ENCODE data around the gene PGLYRP4.

The PGLYRP4 gene

GRCh38 chr1:153389401-153389800 is 40.8 kb upstream of the PGLYRP4 start:
- H3K4me2 ChIP-seq (ENCODE audit: low read depth, low read length, poor library complexity, severe bottlenecking), result no peak overlapping the region
- no peaks in the 10 kb centered on the region for H3K36me3 ChIP-seq (ENCODE audit: insufficient read depth, low read length)
- H3K9ac ChIP-seq (ENCODE audit: low read depth, low read length, poor library complexity, severe bottlenecking), result no peak overlapping the region
- no peaks in the 10 kb centered on the region for H3K9me3 ChIP-seq (ENCODE audit: insufficient read depth, low read depth, low read length)
- TF ChIP-seq EZH2phosphoT487 (IDR thresholded peaks at IDR 0.05; ENCODE audit: borderline replicate concordance), result no peak
- TF ChIP-seq CTCF (conservative IDR thresholded peaks at IDR 0.05; ENCODE audit: low read length), result no peak
- H3K9me2 ChIP-seq (replicated peaks; ENCODE audit: low read depth, low read length), result no peaks in the 10 kb centered on the region
- H3F3A ChIP-seq (ENCODE audit: low read depth), result no peaks in the 10 kb centered on the region
- no peak overlapping the region for H3K4me3 ChIP-seq (ENCODE audit: low read length, poor library complexity, severe bottlenecking)
- no peaks in the 10 kb centered on the region for H4K20me1 ChIP-seq (ENCODE audit: insufficient read depth, low read length, poor library complexity, severe bottlenecking)
- H3K4me1 ChIP-seq (ENCODE audit: insufficient read depth, low read length, poor library complexity, severe bottlenecking), result no peaks in the 10 kb centered on the region
- H3K79me2 ChIP-seq (ENCODE audit: insufficient read depth, low read length), result no peaks in the 10 kb centered on the region
- no peaks in the 10 kb centered on the region for H3K27me3 ChIP-seq (ENCODE audit: insufficient read depth, low read length, poor library complexity, severe bottlenecking)
- no peak overlapping the region for H2AFZ ChIP-seq (ENCODE audit: low read length)

- H3K79me2 ChIP-seq (ENCODE audit: insufficient read depth, low read length), result no peaks in the 10 kb centered on the region
- TF ChIP-seq CTCF (conservative IDR thresholded peaks at IDR 0.05; ENCODE audit: low read length) (no peak), EZH2phosphoT487 (IDR thresholded peaks at IDR 0.05; ENCODE audit: borderline replicate concordance) (no peak)
- no peak overlapping the region for H2AFZ ChIP-seq (ENCODE audit: low read length)
- no peaks in the 10 kb centered on the region for H4K20me1 ChIP-seq (ENCODE audit: insufficient read depth, low read length, poor library complexity, severe bottlenecking)
- no peaks in the 10 kb centered on the region for H3K9me3 ChIP-seq (ENCODE audit: insufficient read depth, low read depth, low read length)
- H3K4me1 ChIP-seq (ENCODE audit: insufficient read depth, low read length, poor library complexity, severe bottlenecking), result no peaks in the 10 kb centered on the region
- H3K9me2 ChIP-seq (replicated peaks; ENCODE audit: low read depth, low read length), result no peaks in the 10 kb centered on the region
- no peak overlapping the region for H3K4me3 ChIP-seq (ENCODE audit: low read length, poor library complexity, severe bottlenecking)
- no peaks in the 10 kb centered on the region for H3K27me3 ChIP-seq (ENCODE audit: insufficient read depth, low read length, poor library complexity, severe bottlenecking)
- no peak overlapping the region for H3K9ac ChIP-seq (ENCODE audit: low read depth, low read length, poor library complexity, severe bottlenecking)
- no peak overlapping the region for H3K4me2 ChIP-seq (ENCODE audit: low read depth, low read length, poor library complexity, severe bottlenecking)
- H3F3A ChIP-seq (ENCODE audit: low read depth), result no peaks in the 10 kb centered on the region
- no peaks in the 10 kb centered on the region for H3K36me3 ChIP-seq (ENCODE audit: insufficient read depth, low read length)
These were observed 39.1 kb upstream of the PGLYRP4 start for GRCh38 chr1:153387785-153388184.

GRCh38 chr1:153387001-153387400 is 38.4 kb upstream of the PGLYRP4 start:
- Histone ChIP-seq H3K9me3 (ENCODE audit: insufficient read depth, low read depth, low read length) (no peaks in the 10 kb centered on the region), H2AFZ (ENCODE audit: low read length) (no peak overlapping the region), H3K4me2 (ENCODE audit: low read depth, low read length, poor library complexity, severe bottlenecking) (no peak overlapping the region), H3K9ac (ENCODE audit: low read depth, low read length, poor library complexity, severe bottlenecking) (no peak overlapping the region), H3K9me2 (replicated peaks; ENCODE audit: low read depth, low read length) (no peaks in the 10 kb centered on the region), H3K79me2 (ENCODE audit: insufficient read depth, low read length) (no peaks in the 10 kb centered on the region), H3K4me1 (ENCODE audit: insufficient read depth, low read length, poor library complexity, severe bottlenecking) (no peaks in the 10 kb centered on the region), H3F3A (ENCODE audit: low read depth) (no peaks in the 10 kb centered on the region), H3K4me3 (ENCODE audit: low read length, poor library complexity, severe bottlenecking) (no peak overlapping the region), H4K20me1 (ENCODE audit: insufficient read depth, low read length, poor library complexity, severe bottlenecking) (no peaks in the 10 kb centered on the region), H3K27me3 (ENCODE audit: insufficient read depth, low read length, poor library complexity, severe bottlenecking) (no peaks in the 10 kb centered on the region), H3K36me3 (ENCODE audit: insufficient read depth, low read length) (no peaks in the 10 kb centered on the region)
- TF ChIP-seq CTCF (conservative IDR thresholded peaks at IDR 0.05; ENCODE audit: low read length) (no peak), EZH2phosphoT487 (IDR thresholded peaks at IDR 0.05; ENCODE audit: borderline replicate concordance) (no peak)
